Smooth muscle cell (in vitro differentiated cells): ENCODE data around the gene ABCC4. TPM values are rescaled to one million over a fixed set of nuclear protein-coding genes. Genes with fewer than 3 reads are reported as not detected.

Source experiments
- DNase-seq: peaks from one replicate; lab custom pipeline; 2025; ENCODE audit not compliant: unreplicated experiment; lab: John Stamatoyannopoulos, UW
- H2AFZ ChIP-seq: fragments of 200-600 bp; sonication (generic); 2 replicates; pipeline ENCODE4 v1.6.0; 2016; ENCODE audit warnings: antibody characterized with exemption, low read depth, mild to moderate bottlenecking
- H3F3A ChIP-seq: fragments of 200-600 bp; sonication (generic); 2 replicates; pipeline ENCODE4 v1.6.0; 2017; ENCODE audit warnings: antibody characterized with exemption, low read depth
- H3K27ac ChIP-seq: fragments of 200-600 bp; sonication (generic); 2 replicates; pipeline ENCODE4 v1.5.1; 2016; ENCODE audit warnings: low read depth, mild to moderate bottlenecking
- H3K27me3 ChIP-seq: fragments of 200-600 bp; sonication (generic); 2 replicates; pipeline ENCODE4 v1.6.1; 2016; ENCODE audit warnings: low read depth, mild to moderate bottlenecking
- H3K36me3 ChIP-seq: fragments of 200-600 bp; sonication (generic); 2 replicates; pipeline ENCODE4 v1.5.1; 2016; ENCODE audit warnings: low read depth
- H3K4me1 ChIP-seq: fragments of 200-600 bp; sonication (generic); 2 replicates; pipeline ENCODE4 v1.5.1; 2016; ENCODE audit warnings: low read depth
- H3K4me2 ChIP-seq: fragments of 200-600 bp; sonication (generic); 2 replicates; pipeline ENCODE4 v1.6.0; 2016; ENCODE audit warnings: mild to moderate bottlenecking
- H3K4me3 ChIP-seq: fragments of 200-600 bp; sonication (generic); 2 replicates; pipeline ENCODE4 v1.5.1; 2016; ENCODE audit warnings: mild to moderate bottlenecking
- H3K79me2 ChIP-seq: fragments of 200-600 bp; sonication (generic); 2 replicates; pipeline ENCODE4 v1.6.0; 2016; ENCODE audit warnings: low read depth, mild to moderate bottlenecking
- H3K9ac ChIP-seq: fragments of 200-600 bp; sonication (generic); 2 replicates; pipeline ENCODE4 v1.6.0; 2016; ENCODE audit warnings: low read depth
- H3K9me3 ChIP-seq: fragments of 200-600 bp; sonication (generic); replicated peaks from 2 replicates; pipeline ENCODE4 v1.5.1; 2016; ENCODE audit warnings: low read depth
- H4K20me1 ChIP-seq: fragments of 200-600 bp; sonication (generic); 2 replicates; pipeline ENCODE4 v1.6.0; 2016; ENCODE audit warnings: low read depth
- WGBS: methylation state at CpG from one replicate; pipeline ENCODE4 v1.1.7; 2016; ENCODE audit warnings: low lambda C conversion rate; 5-methylcytosine and 5-hydroxymethylcytosine counted together
- polyA plus RNA-seq: library from polyadenylated mRNA; unstranded; fragments of >200 nt; fragmentation: Nextera tagmentation; extraction: Ambion mirVana; gene quantifications from 2 replicates; pipeline ENCODE4 v1.2.1, GENCODE V29; 2016
- total RNA-seq: library from RNA; depleted of rRNA; stranded (reverse); fragments of >200 nt; gene quantifications from 2 replicates; pipeline ENCODE4 v1.2.3, GENCODE V29; 2014
- TF ChIP-seq, protein P1 (sequence below): fragments of 200-600 bp; sonication (generic); IDR thresholded peaks from 2 replicates; pipeline ENCODE4 v1.5.1; 2017; ENCODE audit warnings: borderline replicate concordance, mild to moderate bottlenecking, antibody characterized with exemption; ENCODE audit not compliant: insufficient read depth, poor library complexity, severe bottlenecking

The ABCC4 gene
- total and polyA plus RNA-seq, 2 experiments from 2014 or later: 11.9 to 37.7 TPM

DNA sequence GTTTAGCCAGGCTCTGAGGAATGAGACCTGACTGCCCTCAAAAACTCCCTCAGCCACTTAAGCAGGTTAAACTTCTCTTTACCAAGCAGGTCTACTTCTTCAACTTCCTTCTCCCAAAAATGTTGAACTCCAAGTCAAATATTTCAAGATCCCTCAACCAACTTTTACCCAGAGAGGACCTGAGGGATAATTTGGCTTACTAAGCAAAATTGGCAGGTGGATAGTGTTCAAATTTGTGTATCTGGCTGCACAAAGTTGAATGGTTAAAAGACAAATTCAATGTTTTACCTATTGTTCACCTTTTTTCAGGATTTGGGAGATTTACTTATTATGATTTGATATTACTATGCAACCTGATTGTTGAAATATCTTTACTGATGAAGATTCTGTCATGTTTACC is 296.0 kb downstream of the ABCC4 start:
- Histone ChIP-seq H3K4me3 (no peak overlapping the region), H3K9me3 (no peaks in the 10 kb centered on the region), H3K36me3 (no peaks in the 10 kb centered on the region), H3K79me2 (no peaks in the 10 kb centered on the region), H2AFZ (no peak overlapping the region), H3K27ac (no peak overlapping the region), H3K4me1 (peaks cover 10% of the 10 kb centered on the region), H3K9ac (no peak overlapping the region), H3F3A (no peaks in the 10 kb centered on the region), H4K20me1 (no peaks in the 10 kb centered on the region), H3K4me2 (no peak overlapping the region), H3K27me3 (peaks cover 28% of the 10 kb centered on the region)
- DNase-seq: no peak
- TF ChIP-seq, protein P1, sequence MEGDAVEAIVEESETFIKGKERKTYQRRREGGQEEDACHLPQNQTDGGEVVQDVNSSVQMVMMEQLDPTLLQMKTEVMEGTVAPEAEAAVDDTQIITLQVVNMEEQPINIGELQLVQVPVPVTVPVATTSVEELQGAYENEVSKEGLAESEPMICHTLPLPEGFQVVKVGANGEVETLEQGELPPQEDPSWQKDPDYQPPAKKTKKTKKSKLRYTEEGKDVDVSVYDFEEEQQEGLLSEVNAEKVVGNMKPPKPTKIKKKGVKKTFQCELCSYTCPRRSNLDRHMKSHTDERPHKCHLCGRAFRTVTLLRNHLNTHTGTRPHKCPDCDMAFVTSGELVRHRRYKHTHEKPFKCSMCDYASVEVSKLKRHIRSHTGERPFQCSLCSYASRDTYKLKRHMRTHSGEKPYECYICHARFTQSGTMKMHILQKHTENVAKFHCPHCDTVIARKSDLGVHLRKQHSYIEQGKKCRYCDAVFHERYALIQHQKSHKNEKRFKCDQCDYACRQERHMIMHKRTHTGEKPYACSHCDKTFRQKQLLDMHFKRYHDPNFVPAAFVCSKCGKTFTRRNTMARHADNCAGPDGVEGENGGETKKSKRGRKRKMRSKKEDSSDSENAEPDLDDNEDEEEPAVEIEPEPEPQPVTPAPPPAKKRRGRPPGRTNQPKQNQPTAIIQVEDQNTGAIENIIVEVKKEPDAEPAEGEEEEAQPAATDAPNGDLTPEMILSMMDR: no peak

DNA sequence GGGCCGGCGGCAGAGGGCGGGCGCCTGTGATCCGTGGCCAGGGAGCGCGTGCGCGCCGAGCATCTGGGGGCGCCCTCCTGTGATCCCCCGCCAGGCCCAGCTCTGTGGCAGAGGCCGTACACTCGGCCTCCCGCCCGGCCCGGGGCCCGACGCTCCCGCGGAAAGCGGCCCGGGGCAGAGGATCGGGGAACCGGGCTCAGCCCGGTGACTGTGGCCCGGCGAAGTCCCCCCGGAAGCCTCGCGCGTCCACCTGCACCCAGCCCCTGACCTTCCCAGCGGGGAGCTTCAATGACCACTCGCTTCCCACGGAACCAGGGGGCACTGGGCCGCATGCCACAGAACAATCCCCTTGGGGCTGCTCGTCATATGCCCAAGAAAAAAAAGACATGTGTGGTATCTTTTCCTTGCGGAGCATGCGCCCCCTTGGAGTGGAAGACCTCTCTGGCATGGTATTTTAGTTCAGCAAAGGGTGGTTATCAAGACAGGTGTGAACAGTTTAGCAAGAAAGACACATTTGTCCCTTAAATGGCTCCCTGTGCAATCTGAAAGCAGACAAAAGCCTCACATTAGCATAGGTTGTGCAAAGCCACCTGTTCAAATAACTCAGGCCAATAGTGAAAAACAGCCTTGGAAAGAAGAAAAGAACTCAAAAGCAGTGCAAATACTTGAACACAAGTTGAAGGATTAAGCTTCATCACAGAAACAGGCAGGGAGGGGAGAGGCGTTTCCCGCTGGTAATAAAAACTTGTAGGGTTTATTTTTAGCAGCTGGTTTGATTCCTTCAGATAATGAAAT is 298.0 kb downstream of the ABCC4 start:
- H3K4me3 ChIP-seq: no peak overlapping the region
- H3K79me2 ChIP-seq: no peaks in the 10 kb centered on the region
- no peaks in the 10 kb centered on the region for H3K36me3 ChIP-seq
- no peaks in the 10 kb centered on the region for H4K20me1 ChIP-seq
- H3K4me2 ChIP-seq: no peak overlapping the region
- H3K4me1 ChIP-seq: peaks cover 10% of the 10 kb centered on the region
- H2AFZ ChIP-seq: no peak overlapping the region
- peaks cover 28% of the 10 kb centered on the region for H3K27me3 ChIP-seq
- no peaks in the 10 kb centered on the region for H3F3A ChIP-seq
- 73% methylated on average over 39 of the region's 41 CpGs for WGBS
- DNase-seq: no peak
- H3K9me3 ChIP-seq: no peaks in the 10 kb centered on the region
- TF ChIP-seq, protein P1: no peak
- no peak overlapping the region for H3K9ac ChIP-seq
- no peak overlapping the region for H3K27ac ChIP-seq

DNA sequence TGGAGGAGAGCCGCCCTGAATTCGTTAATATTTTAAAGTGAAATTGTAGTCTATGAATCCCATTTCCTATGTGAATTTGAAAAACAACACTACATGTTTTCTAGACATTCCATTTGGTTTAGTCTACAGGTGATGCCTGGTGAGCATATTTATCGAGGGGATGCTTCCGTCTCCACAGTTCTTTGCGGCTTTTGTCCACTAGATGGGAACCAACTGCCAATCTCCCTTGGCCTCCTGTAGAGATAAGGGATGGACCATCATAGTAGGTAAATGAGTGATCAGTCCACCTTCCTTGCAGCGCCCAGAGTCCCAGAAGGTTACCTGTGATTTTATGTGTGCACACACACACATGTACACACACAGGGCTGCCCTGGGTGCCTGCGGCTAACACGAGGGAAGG is 299.1 kb downstream of the ABCC4 start:
- Histone ChIP-seq H3K4me2 (no peak overlapping the region), H3K27me3 (peaks cover 28% of the 10 kb centered on the region), H3K79me2 (no peaks in the 10 kb centered on the region), H3K4me1 (peaks cover 10% of the 10 kb centered on the region), H3K36me3 (no peaks in the 10 kb centered on the region), H3K9ac (no peak overlapping the region), H3F3A (no peaks in the 10 kb centered on the region), H4K20me1 (no peaks in the 10 kb centered on the region), H2AFZ (no peak overlapping the region), H3K27ac (no peak overlapping the region), H3K4me3 (no peak overlapping the region), H3K9me3 (no peaks in the 10 kb centered on the region)
- DNase-seq: no peak
- 94% methylated on average over 8 of the region's 8 CpGs for WGBS
- TF ChIP-seq, protein P1: no peak

DNA sequence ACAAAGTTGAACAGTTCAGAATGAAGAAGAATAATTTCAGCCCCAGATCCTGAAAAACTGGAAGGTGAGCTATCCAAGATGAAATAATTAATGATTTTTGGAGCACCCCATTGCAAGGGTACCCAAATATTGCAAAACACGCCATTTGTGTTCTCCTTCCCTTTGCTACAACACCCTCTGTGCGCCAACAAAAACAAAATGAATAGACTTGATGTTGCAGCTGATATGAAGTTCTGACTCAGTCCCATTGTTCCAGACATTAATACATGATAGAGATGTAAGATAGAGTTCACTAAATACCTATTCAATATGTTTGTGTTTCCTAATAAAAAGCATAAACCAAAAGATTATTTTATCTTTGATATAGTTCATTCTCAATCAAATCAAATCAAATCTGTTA is 301.4 kb downstream of the ABCC4 start:
- no peak overlapping the region for H3K4me2 ChIP-seq
- no peak overlapping the region for H2AFZ ChIP-seq
- H3K27ac ChIP-seq: no peak overlapping the region
- peaks cover 10% of the 10 kb centered on the region for H3K4me1 ChIP-seq
- no peaks in the 10 kb centered on the region for H3K9me3 ChIP-seq
- H3K36me3 ChIP-seq: no peaks in the 10 kb centered on the region
- 87% methylated on average over 2 of the region's 2 CpGs for WGBS
- no peak for DNase-seq
- TF ChIP-seq, protein P1: no peak
- no peak overlapping the region for H3K9ac ChIP-seq
- no peak overlapping the region for H3K4me3 ChIP-seq
- peaks cover 21% of the 10 kb centered on the region for H3K27me3 ChIP-seq
- no peaks in the 10 kb centered on the region for H3K79me2 ChIP-seq
- H4K20me1 ChIP-seq: no peaks in the 10 kb centered on the region
- H3F3A ChIP-seq: no peaks in the 10 kb centered on the region
